ENCODE measurements around the gene TBCC.

- TF ChIP-seq CTCF (IDR thresholded peaks at IDR 0.05), result no peak
- no peak for TF ChIP-seq EZH2 (IDR thresholded peaks at IDR 0.05)
- no peak for TF ChIP-seq EZH2phosphoT487 (IDR thresholded peaks at IDR 0.05)
Observed at GRCh38 chr6:42742116-42742894, 3.6 kb downstream of the TBCC start.
